Lung microvascular endothelial cell (primary cell): ENCODE measurements around the gene GABRG3. TPM values are rescaled to one million over a fixed set of nuclear protein-coding genes. Genes with fewer than 3 reads are reported as not detected.

ENCODE experiments used
- DNase-seq, 2 donors: peaks; one replicate each; pipeline versions ENCODE4 v3.0.0 to v3.0.0-alpha.2; 2010; ENCODE audit warnings: low read depth in 2 of 2
- total RNA-seq: library from RNA; depleted of rRNA; stranded (reverse); fragments of >200 nt; gene quantifications from 2 replicates; pipeline ENCODE4 v1.2.1, GENCODE V29; 2014

The GABRG3 gene
- total RNA-seq, 1 donor from 2014 or later, result not detected

DNA sequence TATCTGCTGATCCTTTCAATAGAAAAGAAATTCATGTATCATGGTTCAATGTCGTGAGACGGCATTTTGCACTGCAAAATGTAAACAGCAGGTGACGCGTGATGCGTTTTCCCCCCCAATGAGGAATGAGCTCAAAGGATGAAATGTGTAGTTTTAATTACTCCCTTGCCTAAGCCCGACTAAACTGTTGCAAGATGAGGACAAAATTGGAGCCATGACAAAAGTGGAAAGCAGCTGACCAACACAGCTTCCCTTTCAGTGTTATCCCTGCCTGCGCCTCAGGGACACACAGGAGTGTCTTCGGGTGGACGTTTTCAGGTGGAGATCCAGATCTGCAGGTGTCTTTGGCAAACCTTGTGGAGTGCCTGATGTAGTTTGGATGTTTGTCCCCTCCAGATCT, 92.0 kb downstream of the GABRG3 start:
- no peak for DNase-seq

DNA sequence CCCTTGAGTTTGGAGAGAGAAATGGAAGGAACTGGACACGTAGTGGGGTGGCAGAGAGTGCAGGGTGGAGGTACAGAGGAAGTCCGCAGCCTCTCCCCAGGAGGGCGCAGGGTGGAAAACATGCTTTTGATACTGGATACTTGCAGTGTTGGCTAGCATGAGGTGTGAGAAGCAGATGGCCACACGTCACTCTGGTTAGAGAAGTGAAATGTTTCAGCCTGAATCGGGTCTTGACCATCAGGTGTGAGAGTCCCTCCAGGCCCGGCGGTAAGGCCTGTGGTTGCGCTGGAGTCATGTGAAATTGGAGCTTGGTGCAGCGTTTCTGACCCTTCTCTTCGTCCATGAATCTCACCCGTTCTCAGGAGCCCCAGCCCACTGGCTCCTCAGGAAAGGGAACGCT, 93.1 kb downstream of the GABRG3 start:
- no peak for DNase-seq

DNA sequence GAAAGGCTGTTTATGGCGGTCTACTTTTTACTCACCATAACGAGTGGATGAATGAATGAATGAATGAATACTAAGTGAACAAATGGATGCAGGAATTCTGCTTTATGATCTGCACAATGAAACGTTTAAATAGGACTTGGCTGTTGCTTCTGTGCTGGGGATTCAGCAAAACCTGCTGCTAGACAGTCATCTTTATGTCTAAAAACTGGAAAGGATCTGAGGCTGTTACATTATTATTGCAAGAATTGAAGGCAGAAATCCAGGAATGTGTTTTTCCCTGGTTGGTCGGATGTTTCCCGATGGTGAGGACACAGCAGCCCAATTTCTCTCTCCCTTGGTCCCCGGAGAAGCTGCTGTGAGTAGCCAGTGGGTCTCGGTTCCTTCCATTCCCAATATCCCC, 94.2 kb downstream of the GABRG3 start:
- DNase-seq, result no peak

DNA sequence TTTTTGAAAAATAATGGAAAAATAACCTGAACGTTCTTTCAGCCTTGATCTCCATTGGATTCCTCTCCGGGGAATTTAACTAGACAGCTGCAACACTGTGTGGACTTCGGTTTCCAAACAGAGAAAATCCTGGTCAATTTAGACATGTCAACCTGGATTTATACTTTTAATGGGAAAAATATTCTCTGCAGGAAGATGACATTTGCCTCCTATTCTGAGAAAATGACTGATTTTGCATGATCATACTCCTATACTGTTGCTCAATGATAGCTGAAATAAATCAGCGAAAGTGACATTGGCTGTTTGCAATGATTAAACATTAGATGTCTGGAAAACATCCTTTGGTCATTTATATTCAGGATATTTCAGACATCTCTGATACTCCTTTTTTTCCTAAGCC, 94.8 kb downstream of the GABRG3 start:
- no peak for DNase-seq

DNA sequence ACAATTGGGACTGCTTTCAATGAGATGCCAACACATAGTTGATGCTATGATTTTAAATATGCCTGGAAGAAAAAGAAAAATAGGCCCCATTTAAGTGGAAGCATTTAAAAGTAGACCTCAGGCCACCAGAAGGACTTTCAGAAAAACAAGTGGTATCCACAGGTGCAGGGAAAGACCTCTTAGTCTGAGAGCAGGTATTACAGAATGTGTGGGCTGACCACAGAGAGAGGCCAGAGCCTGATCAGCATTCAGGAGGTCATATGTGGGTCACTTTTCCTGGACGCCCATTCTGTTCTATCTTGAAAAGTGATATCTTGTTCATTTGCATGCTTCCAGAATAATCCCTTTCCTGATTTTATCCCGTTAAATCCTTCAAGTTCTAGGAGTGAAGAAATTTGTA, 95.5 kb downstream of the GABRG3 start:
- DNase-seq, result no peak

DNA sequence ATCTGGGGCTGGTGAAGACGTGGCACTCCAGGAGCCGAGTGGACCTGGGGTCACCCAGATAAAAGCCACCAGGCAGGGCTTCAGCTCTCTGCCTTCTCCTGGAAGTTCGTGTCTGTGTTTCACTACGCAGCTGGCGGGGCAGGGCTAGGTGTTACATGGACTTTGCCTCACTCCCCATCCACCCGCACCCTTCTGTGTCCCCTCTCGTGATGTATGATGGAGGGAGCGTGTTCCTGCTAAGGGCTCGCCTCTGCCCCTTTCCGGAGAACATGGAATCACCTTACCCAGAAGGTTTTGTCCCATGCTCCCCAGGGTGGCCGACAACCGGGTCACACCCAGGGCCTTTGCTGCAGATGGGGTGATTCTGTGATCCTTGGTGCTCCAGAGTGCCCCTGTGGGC, 96.2 kb downstream of the GABRG3 start:
- DNase-seq, result no peak

DNA sequence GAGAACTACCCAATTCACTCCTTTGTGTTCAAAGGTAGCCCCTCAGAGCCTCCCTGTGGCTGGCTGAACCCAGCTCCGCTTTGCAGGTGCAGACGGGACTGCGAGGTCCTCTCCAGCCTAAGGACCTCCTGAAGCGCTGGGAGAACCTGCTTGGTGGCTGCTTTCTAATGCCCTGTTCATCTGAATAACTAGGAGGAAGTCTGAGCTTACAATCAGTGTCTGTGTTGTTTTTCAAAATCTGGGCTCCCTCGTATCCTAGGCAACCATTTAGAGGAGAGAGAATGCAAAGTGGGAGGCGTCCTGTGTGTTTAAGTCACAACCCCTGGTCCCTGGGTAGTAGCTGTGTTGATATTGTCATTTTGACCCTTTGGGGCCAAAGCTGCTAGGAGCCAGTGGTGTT, 99.9 kb downstream of the GABRG3 start:
- no peak for DNase-seq

DNA sequence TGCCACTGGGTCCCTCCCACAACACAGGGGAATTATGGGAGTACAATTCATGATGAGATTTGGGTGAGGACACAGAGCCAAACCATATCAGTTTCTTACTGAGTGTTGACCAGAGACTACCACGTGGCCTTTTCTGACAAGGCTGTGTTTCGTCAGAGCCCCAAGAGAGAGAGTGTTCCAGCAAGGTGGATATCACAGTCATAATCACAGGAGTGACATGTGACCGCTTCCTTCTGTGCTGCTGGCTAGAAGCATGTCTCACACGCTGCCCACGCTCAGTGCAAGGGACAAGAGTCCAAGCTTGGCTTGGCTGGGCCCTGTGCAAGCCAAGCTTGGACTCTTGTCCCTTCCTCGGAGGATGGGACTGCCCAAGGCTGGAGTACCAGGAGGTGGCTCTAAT, 103.2 kb downstream of the GABRG3 start:
- no peak for DNase-seq

DNA sequence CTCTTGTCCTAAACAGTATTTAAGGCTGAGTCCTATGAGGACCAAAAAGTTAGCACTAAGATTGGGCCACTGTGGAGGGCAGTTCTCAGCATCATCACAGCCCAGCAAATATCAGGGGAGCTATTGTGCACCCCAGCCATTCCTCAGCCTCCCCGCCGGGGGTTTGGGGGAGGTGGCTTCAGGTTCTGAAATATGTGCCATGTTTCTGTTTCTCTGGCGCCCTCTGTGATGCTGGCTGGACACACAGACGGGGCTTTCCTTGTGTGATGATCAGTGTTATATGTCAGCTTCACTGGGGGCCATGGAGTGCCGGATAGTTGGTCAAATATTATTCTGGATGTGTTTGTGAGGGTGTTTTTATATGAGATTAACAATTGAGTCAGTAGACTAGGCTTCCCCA, 106.8 kb downstream of the GABRG3 start:
- DNase-seq, result no peak

DNA sequence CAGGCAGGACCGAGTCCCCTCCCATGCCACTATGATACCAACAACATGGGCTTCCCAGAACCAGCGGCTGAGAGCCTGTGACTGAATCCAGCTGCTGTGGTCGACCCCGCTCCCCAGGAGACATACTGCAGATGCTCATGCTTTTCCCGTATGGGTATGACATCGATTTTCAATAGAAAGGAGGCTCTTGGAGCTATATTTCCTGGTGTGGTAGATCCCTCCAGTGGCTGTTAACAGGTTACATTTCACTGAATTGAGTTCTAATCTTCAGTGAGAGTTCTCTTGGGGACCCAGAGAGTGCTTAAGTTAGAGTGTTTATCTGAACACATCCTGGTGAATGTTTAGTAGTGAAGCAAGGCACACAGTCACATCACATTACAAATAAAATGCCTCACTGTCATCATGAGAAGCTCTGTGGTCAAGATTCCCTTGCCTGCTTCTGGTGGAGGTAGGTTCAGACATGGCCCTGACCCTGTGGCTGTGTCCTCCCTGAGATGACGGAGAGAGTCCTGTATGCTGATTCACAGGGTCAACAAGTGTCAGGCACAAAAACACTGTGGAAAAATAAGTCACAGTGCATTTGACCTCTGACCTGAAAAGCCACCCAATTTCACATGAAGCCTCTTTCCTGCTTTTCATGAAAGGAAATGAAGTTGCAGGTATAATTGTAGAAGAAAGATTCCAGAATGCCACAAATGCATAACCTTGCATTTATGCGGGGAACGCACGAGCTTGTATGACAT, 110.9 kb downstream of the GABRG3 start:
- DNase-seq, result no peak

DNA sequence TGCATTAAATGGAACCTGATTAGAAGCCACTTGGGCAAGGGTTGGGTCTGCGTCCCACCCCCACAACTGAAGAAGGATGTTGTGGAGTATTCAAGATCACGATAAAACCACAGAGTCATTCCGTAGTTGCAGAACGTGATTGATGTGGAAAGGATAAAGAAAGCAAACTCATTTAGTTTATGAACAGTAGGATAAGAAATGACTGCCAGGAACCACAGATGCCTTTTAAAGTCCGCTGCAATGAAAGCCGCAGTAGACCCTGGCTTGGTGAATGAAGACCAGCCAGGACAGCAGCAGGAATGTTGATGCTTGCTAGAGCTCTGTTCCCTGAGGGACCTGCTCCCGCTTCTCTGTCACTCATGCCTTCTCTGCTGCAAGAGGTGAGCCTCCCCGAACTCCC, 111.5 kb downstream of the GABRG3 start:
- no peak for DNase-seq

DNA sequence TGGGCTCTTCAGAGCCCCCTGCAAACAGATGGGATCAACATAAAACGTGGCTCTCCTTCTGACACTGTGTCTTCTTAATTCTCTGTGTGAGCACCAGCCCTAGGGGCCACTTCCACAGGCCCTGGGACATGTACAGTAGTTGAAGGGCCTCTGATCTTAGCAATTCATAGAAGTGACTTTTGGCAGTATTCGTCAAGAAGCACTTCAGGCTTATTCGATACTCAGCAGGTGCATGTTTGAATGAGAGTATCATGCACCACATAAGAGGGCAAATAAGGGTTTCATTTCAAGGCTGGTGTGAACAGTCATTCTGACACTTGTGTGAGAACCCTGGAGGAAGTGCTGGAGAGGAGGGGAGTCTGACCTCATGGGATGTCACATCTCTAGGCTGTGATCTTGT, 113.9 kb downstream of the GABRG3 start:
- no peak for DNase-seq

DNA sequence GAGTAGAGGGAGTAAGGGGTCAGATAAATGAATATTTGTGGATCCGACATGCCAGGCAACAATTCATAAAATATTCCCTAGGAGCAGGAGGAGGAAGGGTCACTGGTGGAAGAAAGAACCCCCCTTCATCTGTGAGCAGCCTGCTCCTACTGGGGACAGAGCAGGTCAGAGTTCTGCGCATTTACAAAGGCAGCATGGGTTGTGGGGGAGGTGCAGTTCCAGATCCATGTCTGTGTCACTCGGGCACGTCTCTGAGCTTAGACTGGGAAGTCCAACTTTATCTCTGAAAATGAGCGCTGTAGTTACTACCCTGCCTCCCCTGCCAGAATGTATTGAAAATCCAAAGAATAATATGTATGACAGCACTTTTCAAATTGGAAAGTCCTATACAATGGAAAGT, 115.2 kb downstream of the GABRG3 start:
- no peak for DNase-seq

DNA sequence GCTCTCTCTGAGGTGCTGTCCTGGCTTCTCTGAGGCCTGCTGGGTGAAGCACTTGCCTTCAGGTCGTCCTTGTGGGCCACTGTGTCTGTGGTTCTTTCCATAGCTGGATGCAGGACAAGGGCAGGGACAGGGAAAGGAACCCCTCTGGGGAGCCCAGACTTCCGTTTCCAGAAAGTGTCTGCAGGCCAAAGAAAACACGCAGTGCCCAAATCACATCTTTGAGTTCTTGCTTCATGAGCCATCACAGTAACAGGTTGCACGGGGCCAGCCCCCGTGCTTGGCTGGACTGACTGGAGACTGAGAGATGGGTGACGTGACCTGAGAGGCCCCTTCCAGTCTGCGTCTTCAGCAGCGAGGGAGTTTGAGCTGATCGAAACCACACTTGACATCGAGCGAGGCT, 115.8 kb downstream of the GABRG3 start:
- DNase-seq, result no peak

DNA sequence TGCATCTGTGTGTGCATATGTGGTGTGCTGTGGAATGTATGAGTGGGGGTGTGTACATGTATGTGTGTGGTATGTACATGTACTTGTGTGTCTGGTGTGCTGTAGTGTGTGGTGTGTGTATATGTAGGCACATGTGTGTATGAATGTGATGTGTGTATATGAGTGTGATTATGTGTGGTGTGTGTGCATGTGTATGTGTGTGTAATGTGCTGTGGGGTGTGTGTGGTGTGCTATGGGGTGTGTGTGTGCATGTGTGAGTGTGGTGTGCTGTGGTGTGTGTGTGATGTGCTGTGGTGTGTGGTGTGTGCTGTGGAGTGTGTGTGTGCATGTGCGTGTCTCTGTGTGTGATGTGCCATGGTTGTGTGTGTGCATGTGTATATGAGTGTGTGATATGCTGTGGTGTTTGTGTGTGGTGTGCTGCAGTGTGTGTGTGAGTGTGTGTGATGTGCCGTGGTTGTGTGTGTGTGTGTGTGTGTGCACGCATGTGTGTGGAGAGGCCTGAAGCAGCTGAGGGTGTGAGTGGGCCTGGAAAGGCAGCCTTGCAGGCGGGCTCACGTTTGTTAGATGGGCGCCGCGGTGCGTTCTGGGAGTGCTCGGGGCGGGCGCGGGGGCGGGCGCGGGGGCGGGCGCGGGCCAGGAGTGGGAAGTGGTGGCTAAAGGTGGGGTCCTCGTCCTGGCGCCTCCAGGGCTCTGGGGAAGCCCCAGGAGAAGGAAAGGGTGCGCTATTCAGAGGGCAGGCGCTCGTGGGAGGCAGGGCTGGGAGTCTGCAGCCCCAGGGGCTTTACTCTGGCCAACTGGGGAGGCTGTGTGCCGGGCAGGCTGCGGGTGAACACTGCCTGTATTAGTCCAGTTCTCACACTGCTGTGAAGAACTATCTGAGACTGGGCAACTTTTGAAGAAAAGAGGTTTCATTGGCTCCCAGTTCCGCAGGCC, 116.9 kb downstream of the GABRG3 start:
- DNase-seq, result no peak

DNA sequence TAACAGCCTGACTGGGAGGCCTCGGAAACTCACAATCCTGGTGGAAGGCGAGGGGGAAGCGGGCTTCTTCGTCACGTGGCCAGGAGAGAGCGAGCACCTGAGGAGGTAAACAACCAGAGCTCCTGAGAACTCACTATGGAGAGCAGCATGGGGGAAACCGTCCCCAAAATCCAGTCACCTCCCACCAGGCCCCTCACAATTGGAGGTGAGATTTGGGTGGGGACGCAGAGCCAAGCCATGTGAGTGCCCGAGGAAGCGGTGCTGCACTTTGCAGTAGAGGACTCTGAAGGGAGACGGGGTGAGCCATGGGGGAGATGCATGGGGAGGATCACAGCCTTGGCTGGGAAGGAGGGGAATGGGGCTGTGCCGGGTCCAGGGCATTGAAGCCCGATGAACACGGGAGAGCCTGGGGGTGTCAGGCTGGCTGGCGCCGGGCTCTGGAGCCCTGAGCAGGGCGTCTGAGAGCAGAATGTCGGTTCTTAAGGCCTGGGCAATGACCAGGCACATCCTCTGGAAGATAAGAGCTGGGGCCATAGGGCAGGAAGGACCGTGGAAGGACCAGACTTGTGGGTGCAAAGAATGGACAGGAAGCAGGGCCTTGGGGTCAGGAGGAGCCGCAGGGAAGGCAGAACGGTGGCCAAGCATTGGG, 117.7 kb downstream of the GABRG3 start:
- DNase-seq, result no peak

DNA sequence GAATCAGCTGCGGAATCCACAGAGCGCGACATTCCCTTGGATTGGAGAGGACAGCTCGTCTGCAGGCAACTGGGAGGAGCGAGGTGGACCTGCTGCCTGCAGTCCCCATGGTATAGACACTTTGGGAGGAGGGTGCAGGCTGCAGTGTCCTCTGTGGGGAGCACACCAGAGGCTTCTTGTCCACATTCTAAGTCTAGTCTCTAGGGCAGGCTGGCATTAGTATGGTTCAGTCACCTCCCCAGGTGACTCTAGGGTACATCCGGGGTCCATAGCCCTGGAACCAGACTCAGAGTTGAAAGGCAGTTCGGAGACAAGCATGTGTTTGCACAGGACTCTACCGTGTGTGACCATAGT, 118.2 kb downstream of the GABRG3 start:
- no peak for DNase-seq

DNA sequence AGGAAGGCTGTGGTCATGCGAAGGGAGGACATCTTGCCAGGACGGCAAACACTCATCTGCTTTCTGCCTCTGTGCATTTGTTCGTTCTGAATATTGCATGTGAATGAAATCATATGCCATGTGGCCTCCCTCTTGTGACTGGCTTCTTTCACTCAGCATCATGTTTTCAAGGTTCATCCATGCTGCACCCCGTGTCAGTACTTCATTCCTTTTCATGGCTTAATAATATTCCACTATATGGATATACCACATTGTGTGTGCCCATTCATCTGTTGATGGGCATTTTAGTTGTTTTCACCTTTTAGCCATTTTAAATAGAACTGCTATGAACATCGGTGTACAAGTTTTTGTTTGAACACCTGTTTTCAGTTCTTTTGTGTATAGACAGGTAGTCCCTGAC, 118.7 kb downstream of the GABRG3 start:
- DNase-seq, result no peak

DNA sequence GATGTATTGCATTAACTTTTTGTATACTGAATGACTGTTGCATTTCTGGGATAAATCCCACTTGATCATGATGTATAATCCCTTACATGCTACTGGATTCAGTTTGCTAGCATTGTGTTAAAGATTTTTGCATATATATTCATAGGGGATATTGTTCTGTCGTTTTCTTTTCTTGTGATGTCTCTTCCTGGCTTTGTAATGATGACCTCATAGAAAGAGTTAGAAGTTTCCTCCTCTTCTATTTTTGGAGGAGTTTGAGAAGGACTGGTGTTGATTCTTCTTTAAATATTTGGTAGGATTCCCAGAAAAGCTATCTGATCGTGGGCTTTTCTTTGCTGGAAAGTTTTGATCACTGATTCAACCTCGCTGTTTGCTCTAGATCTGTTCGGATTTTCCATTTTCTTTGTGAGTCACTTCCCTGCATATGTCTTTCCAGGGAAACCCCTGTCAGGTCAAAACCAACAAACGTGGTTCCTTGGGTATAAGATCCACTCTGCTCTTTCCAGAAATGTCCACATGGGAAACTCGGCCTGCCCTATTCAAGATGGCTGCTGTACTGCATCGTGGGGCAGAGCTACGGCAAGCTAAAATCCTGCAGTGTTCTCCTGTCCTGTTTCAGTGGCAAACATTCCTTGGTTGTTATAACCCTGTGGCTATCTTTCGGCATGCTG, 120.4 kb downstream of the GABRG3 start:
- DNase-seq, result peak in 1 of 2 donors; percentile 40

DNA sequence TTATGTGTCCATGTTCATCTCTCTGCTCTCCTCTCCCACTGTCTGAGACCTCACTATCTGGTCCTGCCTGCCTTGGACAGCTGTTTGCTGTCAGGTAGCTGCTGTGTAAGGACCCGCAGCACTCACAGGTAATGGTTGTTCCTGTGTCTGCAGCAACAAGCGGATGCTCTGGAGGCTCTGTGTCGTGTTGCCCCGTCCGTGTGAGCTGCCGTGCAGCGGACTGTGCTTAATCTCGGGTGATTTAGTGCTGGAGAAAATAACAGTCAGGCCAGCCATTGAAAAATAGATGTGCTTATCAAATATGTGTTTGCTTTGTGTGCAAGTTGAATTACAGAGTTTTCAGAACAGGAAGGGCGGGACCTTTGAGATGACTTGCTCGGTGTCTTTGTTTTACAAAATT, 121.4 kb downstream of the GABRG3 start:
- DNase-seq, result no peak

DNA sequence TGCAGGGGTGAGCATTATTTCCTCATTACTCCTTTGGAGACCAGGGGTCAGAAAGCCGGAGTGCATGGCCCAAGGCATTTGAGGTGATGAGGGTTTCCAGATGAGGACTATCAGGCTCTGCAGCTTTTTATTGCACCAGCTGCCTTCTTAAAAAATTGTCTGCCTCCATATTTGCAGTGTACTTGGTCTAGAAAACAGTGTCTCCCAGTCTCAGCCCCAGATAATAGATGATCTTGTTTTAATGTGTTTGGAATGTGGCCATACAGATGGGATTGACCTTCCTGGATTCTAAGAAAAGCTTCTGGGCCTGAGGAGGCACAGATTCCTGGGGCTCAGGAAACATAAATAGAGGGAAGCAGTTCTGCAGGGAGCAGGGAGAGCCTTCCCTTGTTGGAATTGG, 123.3 kb downstream of the GABRG3 start:
- no peak for DNase-seq
